GM20000 (cell line): ENCODE measurements around the gene SYT1.

ENCODE experiments used
- DNase-seq: peaks from one replicate; pipeline ENCODE4 v3.0.0; 2012; ENCODE audit warnings: low spot score
- TF ChIP-seq, protein P1 (sequence below): IDR thresholded peaks from 2 replicates; pipeline ENCODE4 v1.5.1; 2012; ENCODE audit warnings: mild to moderate bottlenecking, control low read depth; ENCODE audit errors: extremely low read depth, missing control alignments

Gene SYT1

DNA sequence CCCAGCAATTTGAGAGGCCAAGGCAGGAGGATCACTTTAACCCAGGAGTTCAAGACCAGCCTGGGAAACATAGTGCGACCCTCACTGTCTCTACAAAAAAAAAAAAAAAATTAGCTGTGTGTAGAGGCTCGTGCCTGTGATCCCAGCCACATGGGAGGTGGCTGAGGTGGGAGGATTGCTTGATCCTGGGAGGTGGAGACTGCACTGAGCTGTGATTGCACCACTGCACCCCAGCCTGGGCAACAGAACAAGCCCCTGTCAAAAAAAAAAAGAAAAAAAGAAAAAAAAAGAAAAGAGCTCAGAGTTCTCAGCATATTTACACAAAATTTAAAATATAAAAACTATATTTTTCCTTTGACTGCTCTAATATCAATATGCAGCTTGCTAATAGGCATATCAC is 260.8 kb downstream of the SYT1 start:
- DNase-seq = no peak
- TF ChIP-seq, protein P1, sequence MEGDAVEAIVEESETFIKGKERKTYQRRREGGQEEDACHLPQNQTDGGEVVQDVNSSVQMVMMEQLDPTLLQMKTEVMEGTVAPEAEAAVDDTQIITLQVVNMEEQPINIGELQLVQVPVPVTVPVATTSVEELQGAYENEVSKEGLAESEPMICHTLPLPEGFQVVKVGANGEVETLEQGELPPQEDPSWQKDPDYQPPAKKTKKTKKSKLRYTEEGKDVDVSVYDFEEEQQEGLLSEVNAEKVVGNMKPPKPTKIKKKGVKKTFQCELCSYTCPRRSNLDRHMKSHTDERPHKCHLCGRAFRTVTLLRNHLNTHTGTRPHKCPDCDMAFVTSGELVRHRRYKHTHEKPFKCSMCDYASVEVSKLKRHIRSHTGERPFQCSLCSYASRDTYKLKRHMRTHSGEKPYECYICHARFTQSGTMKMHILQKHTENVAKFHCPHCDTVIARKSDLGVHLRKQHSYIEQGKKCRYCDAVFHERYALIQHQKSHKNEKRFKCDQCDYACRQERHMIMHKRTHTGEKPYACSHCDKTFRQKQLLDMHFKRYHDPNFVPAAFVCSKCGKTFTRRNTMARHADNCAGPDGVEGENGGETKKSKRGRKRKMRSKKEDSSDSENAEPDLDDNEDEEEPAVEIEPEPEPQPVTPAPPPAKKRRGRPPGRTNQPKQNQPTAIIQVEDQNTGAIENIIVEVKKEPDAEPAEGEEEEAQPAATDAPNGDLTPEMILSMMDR = no peak

DNA sequence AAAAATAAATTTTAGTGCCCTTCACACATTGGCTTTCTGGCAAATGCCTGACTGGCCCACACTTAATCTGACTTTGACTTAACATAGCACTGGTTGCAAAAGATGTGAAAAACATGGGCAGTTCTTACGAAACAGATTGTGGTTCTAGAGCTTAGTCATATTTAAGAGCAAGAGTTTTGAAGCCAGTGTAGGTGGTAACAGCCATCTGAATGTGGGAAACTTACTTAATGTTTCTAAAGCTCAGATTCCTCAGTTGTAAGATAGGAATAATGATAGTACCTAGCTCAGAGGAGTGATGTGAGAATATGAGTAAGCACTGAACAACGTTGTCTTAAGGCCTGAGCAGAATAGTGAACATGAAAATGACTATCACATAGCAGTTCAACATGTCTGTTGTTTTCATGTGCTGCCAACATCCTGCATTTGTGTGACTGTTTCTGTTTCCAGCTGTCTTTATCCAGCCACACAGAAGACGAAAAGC is 262.7 kb downstream of the SYT1 start:
- DNase-seq = peak; percentile 2
- TF ChIP-seq, protein P1 = no peak

DNA sequence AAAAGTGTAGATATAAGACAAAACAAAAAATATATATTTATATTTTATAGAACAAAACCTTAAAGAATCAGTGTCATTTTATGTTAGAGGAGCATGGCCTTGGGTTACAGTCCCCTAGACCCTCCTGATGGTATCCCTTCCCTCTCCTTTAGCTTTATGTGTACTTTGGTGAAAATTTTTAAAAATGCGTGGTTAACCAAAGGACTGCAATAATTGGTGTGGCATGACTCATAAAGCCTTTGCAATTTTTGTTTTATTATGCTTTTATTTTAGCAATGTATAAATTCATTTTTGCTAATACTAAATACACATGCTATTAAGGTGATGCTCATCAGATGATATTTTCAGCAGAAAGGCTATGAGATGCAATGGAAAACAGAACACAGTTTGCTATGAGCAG is 264.4 kb downstream of the SYT1 start:
- TF ChIP-seq, protein P1 = no peak
- DNase-seq = no peak

DNA sequence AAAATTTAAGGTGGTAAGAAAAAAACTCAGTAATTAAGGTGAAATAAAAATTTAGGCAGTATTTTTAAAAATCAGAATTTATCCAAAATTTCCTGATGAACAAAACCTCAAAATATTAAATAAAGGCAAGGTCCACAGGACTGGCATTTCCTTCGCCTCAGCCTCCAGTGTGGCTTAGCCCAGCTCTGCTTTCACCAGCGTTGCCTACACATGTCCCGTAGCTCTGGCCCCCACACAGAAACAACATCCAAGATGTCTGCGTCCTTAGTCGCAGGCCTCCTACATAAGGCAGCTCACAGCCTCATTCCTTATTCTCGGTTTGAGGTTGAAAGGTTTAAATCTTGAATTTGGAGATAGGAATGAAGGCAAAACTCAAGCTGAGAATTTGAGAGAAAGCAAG is 274.3 kb downstream of the SYT1 start:
- no peak for DNase-seq

DNA sequence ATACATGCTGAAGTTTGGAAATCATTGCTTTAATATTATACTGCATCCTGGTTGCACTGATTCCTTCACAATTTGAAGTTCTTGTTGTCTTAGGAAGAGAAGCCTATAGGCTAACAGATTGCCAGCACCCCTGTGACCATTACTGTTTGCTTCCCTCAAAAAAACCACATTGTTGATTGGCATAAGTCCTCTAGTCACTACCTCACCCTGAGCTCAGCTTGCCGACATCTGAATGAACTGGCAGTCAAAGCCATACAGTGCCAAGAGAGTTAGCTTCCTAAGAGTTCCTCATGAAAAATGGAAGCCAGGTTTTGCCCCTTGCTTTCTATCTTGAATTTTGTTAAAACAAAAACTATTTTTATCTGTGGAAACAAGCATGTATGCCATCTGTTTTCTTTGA is 276.1 kb downstream of the SYT1 start:
- no peak for DNase-seq
- TF ChIP-seq, protein P1 = no peak

More for the DNA sequence above, 274.3 kb downstream of the SYT1 start:
- TF ChIP-seq, protein P1 = no peak

DNA sequence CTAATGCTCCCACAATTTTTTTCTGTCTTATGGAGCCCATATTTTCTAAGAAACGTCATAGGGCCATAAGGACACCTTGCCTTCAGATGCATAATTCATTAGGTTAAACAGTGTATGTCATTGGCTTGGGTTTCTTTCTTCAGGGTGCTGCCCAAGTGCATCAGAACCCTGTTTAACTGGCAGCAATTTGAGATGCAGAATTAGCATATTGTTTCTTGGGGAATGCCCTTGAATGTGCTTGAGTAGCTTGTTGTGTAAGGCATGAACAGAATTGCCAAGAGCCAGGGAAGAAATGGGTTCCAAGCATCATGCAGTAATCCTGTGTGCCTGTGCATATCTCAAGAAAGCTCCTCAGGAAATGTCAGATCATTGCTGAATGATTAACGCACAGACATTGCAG is 277.2 kb downstream of the SYT1 start:
- TF ChIP-seq, protein P1 = no peak
- DNase-seq = no peak

DNA sequence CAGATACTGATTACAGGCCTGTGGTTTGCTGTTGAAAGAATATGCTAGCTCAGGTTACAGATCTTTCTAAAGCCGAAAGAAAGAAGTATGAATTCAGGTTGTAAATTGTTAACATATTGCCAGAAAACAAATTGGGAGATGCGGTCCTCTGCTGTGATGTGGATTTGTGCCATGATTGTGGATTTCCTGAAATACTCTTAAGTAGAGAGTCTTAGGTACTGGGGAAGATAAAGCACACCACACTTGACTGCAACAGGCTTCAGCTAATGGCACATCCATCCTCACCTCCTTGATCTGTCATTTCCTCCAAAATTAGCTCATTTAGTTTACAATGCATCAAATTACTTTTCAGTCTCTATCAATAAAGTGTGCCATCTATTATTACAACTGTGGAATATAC is 279.2 kb downstream of the SYT1 start:
- no peak for DNase-seq
- TF ChIP-seq, protein P1 = no peak
